SJSA1 (cell line): Measurements from ENCODE around the gene ERC2. TPM values are rescaled to one million over a fixed set of nuclear protein-coding genes. Genes with fewer than 3 reads are reported as not detected.

Experiments
- DNase-seq, 2 experiments: peaks; one replicate each; pipeline ENCODE4 v3.0.0-alpha.2; 2015 to 2020; ENCODE audit warnings: low spot score in 2 of 2, low read depth in 1 of 2
- H3K27ac ChIP-seq: fragments of 250-450 bp; sonication (Bioruptor Pico); 2 replicates; pipeline ENCODE4 v1.5.1; 2020; ENCODE audit warnings: mild to moderate bottlenecking, moderate library complexity
- H3K27me3 ChIP-seq: fragments of 250-450 bp; sonication (Bioruptor Pico); replicated peaks from 2 replicates; pipeline ENCODE4 v1.5.1; 2020; ENCODE audit warnings: mild to moderate bottlenecking, moderate library complexity
- H3K36me3 ChIP-seq: fragments of 250-450 bp; sonication (Bioruptor Pico); 2 replicates; pipeline ENCODE4 v1.5.1; 2020; ENCODE audit warnings: mild to moderate bottlenecking
- H3K4me1 ChIP-seq: fragments of 250-450 bp; sonication (Bioruptor Pico); replicated peaks from 2 replicates; pipeline ENCODE4 v1.6.1; 2021; ENCODE audit warnings: mild to moderate bottlenecking
- H3K4me3 ChIP-seq: fragments of 250-450 bp; sonication (Bioruptor Pico); 2 replicates; pipeline ENCODE4 v1.5.1; 2020; ENCODE audit warnings: mild to moderate bottlenecking
- H3K9me3 ChIP-seq: fragments of 250-450 bp; sonication (Bioruptor Pico); replicated peaks from 2 replicates; pipeline ENCODE4 v1.5.1; 2020; ENCODE audit warnings: mild to moderate bottlenecking
- total RNA-seq: library from RNA; depleted of rRNA; stranded (reverse); fragments of >200 nt; shearing (Covaris generic); gene quantifications from 2 replicates; pipeline ENCODE4 v1.2.3, GENCODE V29; 2014

ERC2 gene
- total RNA-seq, 1 experiment from 2014 or later, result 0.13 TPM

DNA sequence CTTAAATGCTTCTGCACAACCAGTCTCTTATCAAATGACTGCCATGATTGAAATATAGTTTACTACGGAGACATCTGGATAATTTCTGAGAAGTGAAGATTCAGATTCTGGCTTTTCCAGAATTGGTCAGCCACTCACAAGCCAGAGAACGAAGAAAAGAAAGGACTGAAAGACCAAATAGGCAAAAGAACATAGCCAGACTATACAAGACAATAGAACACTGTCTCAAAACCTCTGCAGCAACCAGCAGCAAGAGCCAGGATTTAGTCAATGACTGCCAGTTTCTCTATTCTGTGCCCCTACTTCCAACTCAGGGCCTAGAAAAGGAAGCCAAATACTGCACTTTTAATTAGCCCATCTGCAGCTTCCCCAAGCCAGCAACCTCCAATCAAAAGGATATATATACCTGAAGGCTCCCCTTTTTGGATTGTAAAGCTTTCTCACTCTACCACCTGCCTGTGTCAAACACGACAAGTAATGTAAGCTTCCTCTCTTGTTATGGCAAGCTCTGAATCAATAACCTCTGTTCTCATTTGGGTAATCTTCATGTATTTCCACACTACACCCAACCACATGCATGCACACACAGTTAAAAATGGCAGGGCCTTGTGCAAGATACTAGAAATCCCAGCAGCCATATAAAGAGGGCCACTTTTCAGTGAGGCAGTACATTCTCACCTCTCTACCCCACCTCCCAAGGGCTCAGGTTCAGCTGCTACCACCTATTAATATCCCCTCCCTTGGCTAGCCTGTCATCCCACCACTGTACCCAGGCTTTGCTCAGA, 97.1 kb downstream of the ERC2 start:
- no peak overlapping the region for H3K4me3 ChIP-seq

DNA sequence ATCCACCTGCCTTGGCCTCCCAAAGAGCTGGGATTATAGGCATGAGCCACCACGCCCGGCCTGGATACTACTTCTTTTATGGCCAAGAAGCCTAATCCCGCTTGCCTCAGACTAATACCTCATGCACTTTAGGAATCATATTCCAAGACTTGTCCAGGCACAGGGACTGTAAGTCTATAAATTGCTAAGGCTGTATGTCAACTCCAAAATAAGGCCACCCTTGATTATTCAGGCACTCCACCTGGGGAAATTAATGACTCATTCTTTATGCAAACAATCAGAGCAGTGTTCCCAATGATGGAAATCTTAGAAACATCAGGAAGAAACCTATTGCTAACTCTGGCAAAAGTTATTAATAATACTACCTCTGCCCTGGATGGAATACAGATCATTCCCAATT, 98.4 kb downstream of the ERC2 start:
- Histone ChIP-seq H3K36me3 (no peaks in the 10 kb centered on the region), H3K4me3 (no peak overlapping the region), H3K27ac (no peak overlapping the region), H3K4me1 (no peaks in the 10 kb centered on the region), H3K9me3 (no peaks in the 10 kb centered on the region), H3K27me3 (no peaks in the 10 kb centered on the region)
- DNase-seq, result no peak

More for the DNA sequence above, 97.1 kb downstream of the ERC2 start:
- no peak for DNase-seq
- no peaks in the 10 kb centered on the region for H3K36me3 ChIP-seq
- H3K4me1 ChIP-seq, result no peaks in the 10 kb centered on the region
- no peaks in the 10 kb centered on the region for H3K9me3 ChIP-seq
- no peak overlapping the region for H3K27ac ChIP-seq
- H3K27me3 ChIP-seq, result no peaks in the 10 kb centered on the region

GRCh38 chr3:56368846-56369245, 99.4 kb downstream of the ERC2 start:
- Histone ChIP-seq H3K4me1 (no peaks in the 10 kb centered on the region), H3K27ac (no peak overlapping the region), H3K4me3 (no peak overlapping the region), H3K36me3 (no peaks in the 10 kb centered on the region), H3K27me3 (no peaks in the 10 kb centered on the region), H3K9me3 (no peaks in the 10 kb centered on the region)
- no peak for DNase-seq

DNA sequence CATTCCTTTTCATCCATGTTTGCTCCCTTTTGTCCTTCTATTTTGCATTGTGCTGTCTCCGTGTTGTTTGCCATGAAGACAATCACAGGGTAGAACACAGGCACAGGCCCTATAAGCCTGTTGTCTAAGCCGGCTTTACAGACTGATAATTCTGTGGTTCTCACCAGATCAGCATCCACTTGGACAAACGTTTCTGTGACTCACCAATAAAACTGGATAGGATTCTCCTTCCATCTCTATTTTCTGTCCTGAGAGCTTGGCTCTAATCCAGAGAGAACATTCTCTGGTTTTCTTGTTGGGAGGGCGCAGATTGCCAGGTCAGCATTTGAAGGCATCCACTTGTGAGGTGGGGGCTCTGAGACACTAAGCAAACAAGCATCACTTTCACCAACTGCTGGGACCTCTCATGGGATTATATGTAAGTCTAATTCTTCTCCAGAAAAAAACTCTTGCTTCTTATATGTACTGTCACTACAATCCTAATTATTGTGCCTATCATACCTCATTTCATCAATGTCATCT, 101.6 kb downstream of the ERC2 start:
- Histone ChIP-seq H3K27ac (no peak overlapping the region), H3K4me3 (no peak overlapping the region), H3K9me3 (no peaks in the 10 kb centered on the region), H3K36me3 (no peaks in the 10 kb centered on the region), H3K27me3 (no peaks in the 10 kb centered on the region), H3K4me1 (no peaks in the 10 kb centered on the region)
- no peak for DNase-seq

- H3K36me3 ChIP-seq, result no peaks in the 10 kb centered on the region
- H3K4me1 ChIP-seq, result no peaks in the 10 kb centered on the region
- DNase-seq, result no peak
- H3K27ac ChIP-seq, result no peak overlapping the region
- no peaks in the 10 kb centered on the region for H3K27me3 ChIP-seq
- H3K4me3 ChIP-seq, result no peak overlapping the region
- H3K9me3 ChIP-seq, result no peaks in the 10 kb centered on the region
Observed at GRCh38 chr3:56365905-56366640, 102.2 kb downstream of the ERC2 start.

- DNase-seq, result no peak
- no peak overlapping the region for H3K27ac ChIP-seq
- H3K4me1 ChIP-seq, result no peaks in the 10 kb centered on the region
- H3K36me3 ChIP-seq, result no peaks in the 10 kb centered on the region
- H3K4me3 ChIP-seq, result no peak overlapping the region
- no peaks in the 10 kb centered on the region for H3K9me3 ChIP-seq
- no peaks in the 10 kb centered on the region for H3K27me3 ChIP-seq
Observed at GRCh38 chr3:56364665-56365064, 103.6 kb downstream of the ERC2 start.

DNA sequence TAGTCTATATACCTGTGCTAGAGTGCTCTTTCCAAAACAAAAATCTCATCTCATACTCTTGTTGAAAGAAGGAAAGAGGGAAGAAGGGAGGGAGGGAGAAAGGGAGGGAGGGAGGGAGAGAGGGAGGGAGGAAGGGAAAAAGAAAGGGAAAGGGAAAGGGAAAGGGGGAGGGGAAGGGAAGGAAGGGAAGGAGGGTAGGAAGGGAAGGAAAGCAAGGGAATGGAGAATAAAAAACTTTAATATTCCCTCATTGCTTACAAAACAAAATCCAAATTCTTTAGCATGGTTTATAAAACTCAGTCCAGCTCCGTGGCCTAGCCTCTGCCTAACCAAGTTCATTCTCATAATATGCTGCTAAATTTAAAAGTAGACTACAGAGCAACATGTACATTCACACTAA, 104.5 kb downstream of the ERC2 start:
- no peak for DNase-seq
- Histone ChIP-seq H3K27me3 (no peaks in the 10 kb centered on the region), H3K9me3 (no peaks in the 10 kb centered on the region), H3K27ac (no peak overlapping the region), H3K4me1 (no peaks in the 10 kb centered on the region), H3K4me3 (no peak overlapping the region), H3K36me3 (no peaks in the 10 kb centered on the region)

GRCh38 chr3:56361731-56362130, 106.5 kb downstream of the ERC2 start:
- no peak for DNase-seq
- Histone ChIP-seq H3K36me3 (no peaks in the 10 kb centered on the region), H3K4me1 (no peaks in the 10 kb centered on the region), H3K27ac (no peak overlapping the region), H3K9me3 (no peaks in the 10 kb centered on the region), H3K4me3 (no peak overlapping the region), H3K27me3 (no peaks in the 10 kb centered on the region)

- Histone ChIP-seq H3K4me3 (no peak overlapping the region), H3K27me3 (no peaks in the 10 kb centered on the region), H3K27ac (no peak overlapping the region), H3K9me3 (no peaks in the 10 kb centered on the region), H3K4me1 (no peaks in the 10 kb centered on the region), H3K36me3 (no peaks in the 10 kb centered on the region)
- DNase-seq, result no peak
Observed at GRCh38 chr3:56357266-56357665, 111.0 kb downstream of the ERC2 start.

DNA sequence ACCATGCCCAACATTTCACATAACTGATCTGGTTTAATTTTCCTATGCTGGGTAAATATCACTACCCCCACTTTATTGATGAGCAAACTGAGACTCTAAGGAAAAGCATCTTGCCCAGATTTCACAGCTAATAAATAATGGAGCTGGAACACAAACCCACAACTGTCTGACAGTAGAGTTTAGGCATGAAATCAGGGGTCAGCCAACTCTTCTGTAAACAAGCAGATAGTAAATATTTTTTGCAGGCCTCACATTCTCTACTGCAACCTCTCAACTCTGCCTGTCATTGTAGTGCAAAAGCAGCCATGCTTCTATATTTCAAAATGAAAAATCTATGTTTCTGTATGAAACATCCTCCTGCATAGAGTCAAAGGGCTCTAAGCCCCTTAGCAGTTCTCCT, 111.5 kb downstream of the ERC2 start:
- Histone ChIP-seq H3K4me3 (no peak overlapping the region), H3K27ac (no peak overlapping the region), H3K27me3 (no peaks in the 10 kb centered on the region), H3K9me3 (no peaks in the 10 kb centered on the region), H3K36me3 (no peaks in the 10 kb centered on the region), H3K4me1 (no peaks in the 10 kb centered on the region)
- no peak for DNase-seq

DNA sequence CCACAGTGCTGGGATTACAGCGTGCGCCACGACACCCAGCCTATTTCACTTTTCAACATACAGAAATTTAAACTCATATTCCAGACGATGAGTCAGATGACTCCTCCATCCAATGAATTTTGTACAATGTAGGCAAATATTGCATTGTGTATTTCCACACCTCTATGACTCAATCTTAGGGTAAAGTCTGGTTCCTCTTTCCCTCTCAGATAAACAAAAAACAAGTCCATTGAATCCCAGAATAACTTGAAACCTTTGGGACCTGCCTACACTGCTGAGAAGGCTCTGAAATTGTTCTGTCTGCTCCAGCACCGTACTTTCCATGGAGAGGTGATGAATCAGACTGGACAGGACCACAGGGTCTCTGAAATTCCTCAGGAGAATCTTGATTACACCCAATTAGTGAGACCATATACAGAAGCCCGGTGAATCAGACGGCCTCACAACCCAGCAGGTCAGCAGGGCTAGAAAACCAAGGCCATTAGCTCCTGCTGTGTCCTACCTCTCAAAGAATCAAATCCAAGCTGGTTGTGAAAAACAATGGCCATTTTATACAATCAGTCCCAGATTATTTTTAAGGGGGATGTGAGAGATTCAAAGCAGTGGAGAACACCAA, 112.6 kb downstream of the ERC2 start:
- no peaks in the 10 kb centered on the region for H3K4me1 ChIP-seq
- H3K4me3 ChIP-seq, result no peak overlapping the region
- no peaks in the 10 kb centered on the region for H3K9me3 ChIP-seq
- H3K36me3 ChIP-seq, result no peaks in the 10 kb centered on the region
- DNase-seq, result peak in 1 of 2 experiments; percentile 25
- no peaks in the 10 kb centered on the region for H3K27me3 ChIP-seq
- no peak overlapping the region for H3K27ac ChIP-seq

GRCh38 chr3:56351537-56351936, 116.7 kb downstream of the ERC2 start:
- H3K9me3 ChIP-seq, result no peaks in the 10 kb centered on the region
- DNase-seq, result no peak
- H3K4me3 ChIP-seq, result no peak overlapping the region
- H3K27ac ChIP-seq, result no peak overlapping the region
- H3K4me1 ChIP-seq, result no peaks in the 10 kb centered on the region
- H3K27me3 ChIP-seq, result no peaks in the 10 kb centered on the region
- H3K36me3 ChIP-seq, result no peaks in the 10 kb centered on the region

DNA sequence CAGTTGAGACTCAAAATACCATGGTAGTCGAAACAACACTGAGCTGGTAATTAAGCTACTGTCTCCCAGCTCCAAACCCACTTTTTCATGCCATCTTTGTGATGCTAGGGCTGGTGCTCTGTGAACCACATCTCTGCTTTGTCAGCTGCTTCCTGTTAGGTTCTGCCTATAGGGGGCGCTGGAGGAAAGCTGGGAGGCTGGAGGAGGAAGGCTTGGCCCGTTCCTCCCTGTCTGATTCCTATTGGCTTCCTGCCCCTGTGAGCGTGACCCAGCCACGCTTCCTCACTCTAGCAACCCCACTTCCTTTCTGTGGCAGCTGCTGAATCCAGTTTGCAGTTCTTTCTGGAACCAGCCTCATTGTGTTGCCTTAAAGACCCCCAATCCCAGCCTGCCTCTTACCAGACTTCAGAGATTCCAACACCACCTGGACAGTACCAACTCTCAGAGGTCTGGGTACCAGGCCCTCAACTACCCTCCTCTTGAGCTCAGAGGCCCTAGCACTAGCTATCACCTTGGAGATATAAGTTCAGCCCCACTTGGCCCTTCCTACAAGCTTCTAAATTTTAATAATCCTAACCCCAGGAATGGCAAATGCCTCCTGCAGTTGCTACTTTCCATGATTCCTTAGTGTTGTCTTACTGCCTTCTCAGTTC, 120.9 kb downstream of the ERC2 start:
- Histone ChIP-seq H3K27me3 (no peaks in the 10 kb centered on the region), H3K36me3 (no peaks in the 10 kb centered on the region), H3K4me3 (no peak overlapping the region), H3K9me3 (no peaks in the 10 kb centered on the region), H3K4me1 (no peaks in the 10 kb centered on the region), H3K27ac (no peak overlapping the region)
- no peak for DNase-seq
